HCT116 (cell line): Measurements from ENCODE around the gene THAP11. TPM values are rescaled to one million over a fixed set of nuclear protein-coding genes. Genes with fewer than 3 reads are reported as not detected.

Source experiments
- ATAC-seq: fragments of 200-7000 bp; cut with Tn5 transposase; 2 replicates; pipeline ENCODE4 v1.9.1; 2020; ENCODE audit warnings: mild to moderate bottlenecking, moderate library complexity
- BruUV-seq: library from RNA; stranded (reverse); fragments of 400-500 nt; replicated peaks from 2 replicates; lab custom pipeline; 2021; lab: Mats Ljungman, UMichigan
- CTCF ChIA-PET: fragments of 300-600 bp; sonication (Branson Sonifier 250); formaldehyde crosslinking; loops from one replicate; lab custom pipeline; 2021; ENCODE audit warnings: antibody characterized with exemption; lab: Charles Lee
- POLR2A ChIA-PET: fragments of 300-600, 350-600 bp; sonication (Branson Sonifier 250); formaldehyde crosslinking; loops from one replicate; lab custom pipeline; 2021; ENCODE audit warnings: antibody characterized with exemption; lab: Charles Lee
- RAD21 ChIA-PET, 2 experiments: fragments of 300-600 bp; sonication (Branson Sonifier 250); formaldehyde crosslinking; loops; one replicate each; lab custom pipeline; 2023; ENCODE audit warnings: low total read pairs in 2 of 2; ENCODE audit not compliant: uncharacterized antibody in 2 of 2, unreplicated experiment in 2 of 2, low non-redundant PET in 1 of 2; lab: Charles Lee
- DNase-seq: peaks from one replicate; pipeline ENCODE4 v3.0.0-alpha.2; 2010; ENCODE audit warnings: low read depth, low spot score
- H2AFZ ChIP-seq: fragments of 200-600 bp; shearing (Covaris generic), sonication (generic); 2 replicates; pipeline ENCODE4 v1.6.1; 2017; ENCODE audit warnings: low read depth, mixed run types, mixed read lengths, antibody characterized with exemption, low read length; ENCODE audit not compliant: poor library complexity, severe bottlenecking
- H3K27ac ChIP-seq: 2 replicates; pipeline ENCODE4 v1.5.1; 2012; ENCODE audit warnings: low read depth, low read length
- H3K27me3 ChIP-seq: fragments of 200-600 bp; sonication (generic); 2 replicates; pipeline ENCODE4 v1.6.1; 2016; ENCODE audit warnings: mixed run types, low read length, mixed read lengths; ENCODE audit not compliant: insufficient read depth
- H3K36me3 ChIP-seq, 2 experiments: fragments of 200-500 bp in 1 of 2; fragments of 200-600 bp in 1 of 2; sonication (Bioruptor generic) in 1 of 2; sonication (generic) in 1 of 2; 2 replicates each; pipeline versions ENCODE4 v1.5.1 to v1.6.1; 2014 to 2016; ENCODE audit warnings: low read length in 2 of 2, inconsistent platforms in 1 of 2, mixed read lengths in 1 of 2, mixed run types in 1 of 2; ENCODE audit not compliant: insufficient read depth in 2 of 2, control insufficient read depth in 1 of 2
- H3K4me1 ChIP-seq, 2 experiments: fragments of 200-600 bp in 1 of 2; sonication (generic) in 1 of 2; 2 replicates each; pipeline versions ENCODE4 v1.5.1 to v1.6.1; 2012 to 2017; ENCODE audit warnings: low read length in 2 of 2, inconsistent platforms in 1 of 2, mild to moderate bottlenecking in 1 of 2, mixed read lengths in 1 of 2, mixed run types in 1 of 2, moderate library complexity in 1 of 2; ENCODE audit not compliant: insufficient read depth in 2 of 2, control insufficient read depth in 1 of 2
- H3K4me2 ChIP-seq: fragments of 200-600 bp; sonication (generic); 2 replicates; pipeline ENCODE4 v1.6.1; 2017; ENCODE audit warnings: mixed run types, low read length, mixed read lengths
- H3K4me3 ChIP-seq, 2 experiments: fragments of 200-600 bp in 1 of 2; sonication (generic) in 1 of 2; replicated peaks in 1 of 2; 2 replicates each; pipeline ENCODE4 v1.5.1; 2011 to 2016; ENCODE audit warnings: low read length in 2 of 2, control low read depth in 1 of 2, low read depth in 1 of 2, mild to moderate bottlenecking in 1 of 2, mixed read lengths in 1 of 2, mixed run types in 1 of 2
- H3K79me2 ChIP-seq: fragments of 200-600 bp; sonication (generic); 2 replicates; pipeline ENCODE4 v1.6.1; 2017; ENCODE audit warnings: mild to moderate bottlenecking, mixed run types, low read length, moderate library complexity, mixed read lengths; ENCODE audit not compliant: insufficient read depth
- H3K9ac ChIP-seq: fragments of 200-600 bp; sonication (generic); 2 replicates; pipeline ENCODE4 v1.6.1; 2016; ENCODE audit warnings: low read length, mixed read lengths
- H3K9me2 ChIP-seq: fragments of 200-600 bp; sonication (generic), shearing (Covaris generic); 2 replicates; pipeline ENCODE4 v1.6.1; 2017; ENCODE audit warnings: mixed run types, mild to moderate bottlenecking, moderate library complexity; ENCODE audit not compliant: insufficient read depth
- H3K9me3 ChIP-seq, 2 experiments: fragments of 200-500 bp in 1 of 2; fragments of 200-600 bp in 1 of 2; sonication (Bioruptor generic) in 1 of 2; sonication (generic) in 1 of 2; 2 replicates each; pipeline ENCODE4 v1.6.1; 2014 to 2017; ENCODE audit warnings: low read length in 2 of 2, mixed read lengths in 2 of 2, inconsistent platforms in 1 of 2, low read depth in 1 of 2, mild to moderate bottlenecking in 1 of 2, mixed run types in 1 of 2, moderate library complexity in 1 of 2; ENCODE audit not compliant: control insufficient read depth in 1 of 2, insufficient read depth in 1 of 2
- H4K20me1 ChIP-seq: fragments of 200-600 bp; sonication (generic), shearing (Covaris generic); 2 replicates; pipeline ENCODE4 v1.6.1; 2017; ENCODE audit warnings: mixed run types, mild to moderate bottlenecking, moderate library complexity; ENCODE audit not compliant: insufficient read depth
- ATF3 ChIP-seq: IDR thresholded peaks from 2 replicates; pipeline ENCODE4 v1.6.1; 2012
- CBX3 ChIP-seq: IDR thresholded peaks from 2 replicates; pipeline ENCODE4 v1.6.1; 2012; ENCODE audit warnings: low read depth
- CEBPB ChIP-seq: IDR thresholded peaks from 2 replicates; pipeline ENCODE4 v1.6.1; 2012; ENCODE audit warnings: low read depth
- EGR1 ChIP-seq: IDR thresholded peaks from 2 replicates; pipeline ENCODE4 v1.6.1; 2012; ENCODE audit warnings: low read depth
- EZH2phosphoT487 ChIP-seq: fragments of 200-600 bp; IDR thresholded peaks from 2 replicates; pipeline ENCODE4 v1.6.1; 2018; ENCODE audit warnings: antibody characterized with exemption, borderline replicate concordance
- FOSL1 ChIP-seq: IDR thresholded peaks from 2 replicates; pipeline ENCODE4 v1.6.1; 2012; ENCODE audit warnings: low read depth
- JUND ChIP-seq: IDR thresholded peaks from 2 replicates; pipeline ENCODE4 v1.6.1; 2012
- MAX ChIP-seq: IDR thresholded peaks from 2 replicates; pipeline ENCODE4 v1.6.1; 2012
- POLR2A ChIP-seq: IDR thresholded peaks from 2 replicates; pipeline ENCODE4 v1.7.0; 2011; ENCODE audit warnings: borderline replicate concordance; ENCODE audit not compliant: insufficient read depth, insufficient read length; ENCODE audit errors: extremely low read depth
- SIN3A ChIP-seq: IDR thresholded peaks from 2 replicates; pipeline ENCODE4 v1.6.1; 2012; ENCODE audit warnings: low read depth
- SP1 ChIP-seq: IDR thresholded peaks from 2 replicates; pipeline ENCODE4 v1.6.1; 2012; ENCODE audit warnings: low read depth
- YY1 ChIP-seq: IDR thresholded peaks from 2 replicates; pipeline ENCODE4 v1.6.1; 2011; ENCODE audit warnings: low read length, low read depth, moderate library complexity, mild to moderate bottlenecking; ENCODE audit not compliant: insufficient replicate concordance; ENCODE audit errors: extremely low read depth
- intact Hi-C: fragments of 100-400 bp; cut with micrococcal nuclease; formaldehyde crosslinking; loops from 2 replicates; pipeline ENCODE4 v1.10.0; 2022
- total RNA-seq: library from RNA; stranded (reverse); gene quantifications from one replicate; pipeline ENCODE4 v1.2.1, GENCODE V29; 2021; ENCODE audit not compliant: unreplicated experiment
- TF ChIP-seq, protein P1 (sequence below): IDR thresholded peaks from 2 replicates; pipeline ENCODE4 v1.6.1; 2011; ENCODE audit warnings: mild to moderate bottlenecking, low read length, moderate library complexity; ENCODE audit not compliant: insufficient replicate concordance; ENCODE audit errors: extremely low read depth

The THAP11 gene
- total RNA-seq, 1 experiment from 2014 or later = 25.4 TPM

DNA sequence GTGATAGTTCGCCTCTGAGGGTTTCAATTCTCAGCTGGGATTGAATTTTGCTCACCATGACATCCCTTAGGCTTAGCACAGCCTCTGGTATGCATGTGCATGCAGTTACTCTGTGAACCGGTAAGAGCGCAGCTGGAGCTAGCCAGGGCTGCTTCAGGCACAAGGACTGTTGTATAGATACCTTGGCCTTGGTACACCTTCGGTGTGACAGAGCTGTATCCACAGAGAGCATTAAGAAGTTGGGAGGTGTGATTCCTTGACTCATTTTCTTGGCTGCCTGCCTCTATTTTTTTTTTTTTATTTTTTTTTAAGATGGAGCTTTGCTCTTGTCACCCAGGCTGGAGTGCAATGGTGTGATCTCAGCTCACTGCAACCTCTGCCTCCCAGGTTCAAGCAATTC lies 2.4 kb downstream of the THAP11 start:
- no peak overlapping the region for H3K27ac ChIP-seq
- H4K20me1 ChIP-seq = peaks cover 4% of the 10 kb centered on the region; the same call in 1 of the 2 replicates
- H2AFZ ChIP-seq = no peak overlapping the region
- H3K4me1 ChIP-seq = peaks cover 20 to 53% of the 10 kb centered on the region in 2 experiments
- TF ChIP-seq POLR2A = no peak
- no peak for TF ChIP-seq ATF3
- TF ChIP-seq, protein P1, sequence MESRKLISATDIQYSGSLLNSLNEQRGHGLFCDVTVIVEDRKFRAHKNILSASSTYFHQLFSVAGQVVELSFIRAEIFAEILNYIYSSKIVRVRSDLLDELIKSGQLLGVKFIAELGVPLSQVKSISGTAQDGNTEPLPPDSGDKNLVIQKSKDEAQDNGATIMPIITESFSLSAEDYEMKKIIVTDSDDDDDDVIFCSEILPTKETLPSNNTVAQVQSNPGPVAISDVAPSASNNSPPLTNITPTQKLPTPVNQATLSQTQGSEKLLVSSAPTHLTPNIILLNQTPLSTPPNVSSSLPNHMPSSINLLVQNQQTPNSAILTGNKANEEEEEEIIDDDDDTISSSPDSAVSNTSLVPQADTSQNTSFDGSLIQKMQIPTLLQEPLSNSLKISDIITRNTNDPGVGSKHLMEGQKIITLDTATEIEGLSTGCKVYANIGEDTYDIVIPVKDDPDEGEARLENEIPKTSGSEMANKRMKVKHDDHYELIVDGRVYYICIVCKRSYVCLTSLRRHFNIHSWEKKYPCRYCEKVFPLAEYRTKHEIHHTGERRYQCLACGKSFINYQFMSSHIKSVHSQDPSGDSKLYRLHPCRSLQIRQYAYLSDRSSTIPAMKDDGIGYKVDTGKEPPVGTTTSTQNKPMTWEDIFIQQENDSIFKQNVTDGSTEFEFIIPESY = no peak
- ChIA-PET CTCF (interaction anchor here (1.1 to 2.4 kb wide), 2 partner anchors 28 to 38 kb away, joined by 5 to 18 read pairs; partner anchors contain the start of genes RANBP10 and TSNAXIP1), RAD21 (no interaction called here), POLR2A (interaction anchor here (0.6 to 1.7 kb wide), 2 partner anchors 11 to 184 kb away, joined by 3 to 7 read pairs; partner anchors contain the start of gene ACD)
- H3K4me3 ChIP-seq = no peak overlapping the region
- DNase-seq = no peak
- peaks cover 44% of the 10 kb centered on the region for H3K79me2 ChIP-seq
- intact Hi-C loops = no loop called here
- H3K27me3 ChIP-seq = no peaks in the 10 kb centered on the region
- no peak overlapping the region for H3K9ac ChIP-seq
- no peak for ATAC-seq
- H3K9me2 ChIP-seq = no peaks in the 10 kb centered on the region
- no peak overlapping the region for H3K4me2 ChIP-seq
- BruUV-seq = no TSS peak
- peaks cover 4 to 6% of the 10 kb centered on the region in 2 experiments; a peak in 2 of 4 replicates for H3K36me3 ChIP-seq
- no peaks in the 10 kb centered on the region for H3K9me3 ChIP-seq

DNA sequence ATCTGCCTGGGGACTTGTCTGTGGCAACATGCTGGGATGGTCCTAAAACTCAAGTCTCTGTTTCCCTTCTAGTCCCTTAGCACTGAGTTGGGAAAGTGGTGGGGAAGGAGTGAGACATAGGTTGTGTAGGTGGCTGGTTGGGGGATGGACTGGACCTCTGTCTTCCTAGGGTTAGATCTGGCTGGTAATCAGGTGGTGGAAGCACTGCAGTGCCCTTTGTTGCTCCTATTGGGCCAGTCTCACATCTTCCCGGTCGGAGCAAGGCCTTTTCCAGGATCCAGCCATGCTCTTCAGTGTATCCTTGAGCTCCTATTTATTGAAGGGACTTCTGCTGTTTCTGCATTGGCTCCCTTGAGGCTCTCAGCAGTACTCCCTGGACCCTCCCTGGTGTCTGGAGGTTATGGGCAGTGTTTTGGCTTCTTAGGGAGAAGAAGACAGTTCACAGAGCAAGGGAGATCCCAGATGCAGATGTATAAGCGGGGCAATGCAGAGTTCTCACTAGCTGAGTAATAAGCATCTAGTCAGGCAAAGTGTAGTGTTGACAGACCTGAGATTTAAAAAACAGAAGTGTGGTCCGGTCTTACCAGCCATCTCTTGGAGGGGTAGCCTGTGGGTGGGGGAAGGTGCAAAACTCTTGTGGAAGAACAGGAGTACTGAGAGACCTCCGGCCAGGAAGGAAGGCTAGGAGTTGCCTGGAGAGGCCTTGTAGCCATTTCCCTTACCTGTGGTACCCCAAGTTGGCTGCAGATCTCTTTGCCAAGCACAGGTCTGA lies 3.4 kb downstream of the THAP11 start:
- peaks cover 54% of the 10 kb centered on the region for H3K79me2 ChIP-seq
- POLR2A ChIA-PET = interaction anchor here (1.2 to 1.7 kb wide), 3 partner anchors 11 to 39 kb away, joined by 5 to 7 read pairs (median 6); partner anchors contain the start of genes RANBP10 and TSNAXIP1
- no peaks in the 10 kb centered on the region for H3K9me3 ChIP-seq
- ATAC-seq (no peak), DNase-seq (no peak)
- H3K4me2 ChIP-seq = peak overlapping the region; percentile 82
- no peaks in the 10 kb centered on the region for H3K9me2 ChIP-seq
- H3K4me1 ChIP-seq = peaks cover 20 to 53% of the 10 kb centered on the region in 2 experiments
- BruUV-seq = no TSS peak
- no peak overlapping the region for H2AFZ ChIP-seq
- peak overlapping the region; percentile 83 for H3K27ac ChIP-seq
- peaks cover 4% of the 10 kb centered on the region; the same call in 1 of the 2 replicates for H4K20me1 ChIP-seq
- H3K27me3 ChIP-seq = no peaks in the 10 kb centered on the region
- peak overlapping the region; percentile 83 to 96 for H3K4me3 ChIP-seq
- peak overlapping the region; percentile 93 for H3K9ac ChIP-seq
- peaks cover 4 to 6% of the 10 kb centered on the region in 2 experiments; a peak in 2 of 4 replicates for H3K36me3 ChIP-seq
- intact Hi-C loops = loop anchor here (1.0 kb wide), 1 partner anchor 39 kb away; the partner anchor contains the start of genes RANBP10 and TSNAXIP1
- CTCF ChIA-PET = interaction anchor here (1.1 to 2.4 kb wide), 2 partner anchors 29 to 39 kb away, joined by 5 to 18 read pairs; partner anchors contain the start of genes RANBP10 and TSNAXIP1
- RAD21 ChIA-PET = no interaction called here
- TF ChIP-seq FOSL1 (no peak), EGR1 (no peak), CEBPB (no peak), JUND (no peak), SIN3A (no peak), MAX (no peak), ATF3 (no peak), EZH2phosphoT487 (no peak), SP1 (no peak), CBX3 (no peak), YY1 (no peak), POLR2A (no peak)
- TF ChIP-seq, protein P1 = no peak
